Measurements from ENCODE around the gene HOGA1.

The HOGA1 gene

DNA sequence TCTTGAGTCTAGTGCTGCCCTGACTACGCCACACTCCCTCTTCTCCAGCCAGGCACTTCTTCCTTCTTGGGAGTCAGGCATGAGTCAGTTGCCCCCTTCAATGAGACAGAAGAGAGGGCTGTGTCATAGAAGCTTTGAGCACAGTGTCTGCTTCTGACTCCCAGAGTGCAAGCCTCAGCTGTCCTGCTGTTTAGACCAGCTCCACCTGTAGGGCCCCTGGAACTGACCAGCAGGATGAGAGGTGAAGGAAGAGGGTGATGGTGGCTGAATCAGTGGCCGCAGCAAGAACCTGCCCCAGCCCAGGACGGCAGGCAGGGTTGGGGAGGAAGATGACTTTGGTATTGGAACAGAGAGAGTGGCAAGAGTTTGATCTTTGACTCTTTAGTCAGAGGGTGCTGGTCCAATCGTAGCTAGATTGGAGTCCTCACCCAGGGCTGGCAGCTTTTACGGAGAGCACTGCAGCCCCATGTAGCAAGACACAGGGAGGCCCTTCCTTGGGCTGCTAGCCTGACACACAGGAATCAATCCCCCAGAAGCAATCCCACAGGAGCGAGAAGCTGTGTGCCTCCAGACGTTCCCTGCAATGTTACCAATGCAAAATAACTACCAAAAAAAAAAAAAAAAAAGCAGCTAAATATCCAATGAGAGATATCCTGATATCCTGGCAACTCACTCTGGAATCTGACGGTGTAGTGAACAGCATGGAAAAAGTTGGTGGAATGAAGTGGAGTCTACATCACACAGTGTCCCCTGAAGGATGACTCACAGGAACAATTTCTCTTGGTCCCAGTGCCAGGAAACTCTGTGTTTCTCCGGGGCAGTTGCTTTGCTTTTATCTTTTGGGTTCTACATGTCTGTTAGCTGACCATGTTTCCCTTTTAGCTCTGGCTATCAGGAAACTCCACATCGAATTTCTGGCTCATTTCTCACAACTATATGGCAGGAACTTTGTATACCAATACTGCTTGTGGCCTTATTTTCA, 12.2 kb downstream of the HOGA1 start:
- H3K27me3 ChIP-seq (ENCODE audit: insufficient read depth, low read length) = no peaks in the 10 kb centered on the region
- no peaks in the 10 kb centered on the region for H3K36me3 ChIP-seq (ENCODE audit: insufficient read depth, low read length)
- peaks cover 5% of the 10 kb centered on the region for H3K4me1 ChIP-seq (ENCODE audit: insufficient read depth, low read length)
- no peak overlapping the region for H3K4me3 ChIP-seq (ENCODE audit: low read length)
- no peaks in the 10 kb centered on the region for H3K9me3 ChIP-seq (ENCODE audit: low read length)
- H2AFZ ChIP-seq (ENCODE audit: low read depth, low read length) = no peak overlapping the region

- Histone ChIP-seq H3K36me3 (ENCODE audit: insufficient read depth, low read length) (no peaks in the 10 kb centered on the region), H2AFZ (ENCODE audit: low read depth, low read length) (no peak overlapping the region), H3K27me3 (ENCODE audit: insufficient read depth, low read length) (no peaks in the 10 kb centered on the region), H3K9me3 (ENCODE audit: low read length) (no peaks in the 10 kb centered on the region), H3K4me1 (ENCODE audit: insufficient read depth, low read length) (peaks cover 5% of the 10 kb centered on the region), H3K4me3 (ENCODE audit: low read length) (no peak overlapping the region)
Measured at GRCh38 chr10:97597778-97598177, 13.6 kb downstream of the HOGA1 start.

- H2AFZ ChIP-seq (ENCODE audit: low read depth, low read length) = no peak overlapping the region
- H3K27me3 ChIP-seq (ENCODE audit: insufficient read depth, low read length) = no peaks in the 10 kb centered on the region
- no peaks in the 10 kb centered on the region for H3K36me3 ChIP-seq (ENCODE audit: insufficient read depth, low read length)
Measured at GRCh38 chr10:97598407-97599271, 14.4 kb downstream of the HOGA1 start.

GRCh38 chr10:97599272-97599619, 15.1 kb downstream of the HOGA1 start:
- Histone ChIP-seq H2AFZ (ENCODE audit: low read depth, low read length) (no peak overlapping the region), H3K4me3 (ENCODE audit: low read length) (no peak overlapping the region), H3K4me1 (ENCODE audit: insufficient read depth, low read length) (peaks cover 5% of the 10 kb centered on the region), H3K36me3 (ENCODE audit: insufficient read depth, low read length) (no peaks in the 10 kb centered on the region), H3K27me3 (ENCODE audit: insufficient read depth, low read length) (no peaks in the 10 kb centered on the region), H3K9me3 (ENCODE audit: low read length) (no peaks in the 10 kb centered on the region)

More at GRCh38 chr10:97598407-97599271, 14.4 kb downstream of the HOGA1 start:
- H3K9me3 ChIP-seq (ENCODE audit: low read length) = no peaks in the 10 kb centered on the region
- H3K4me1 ChIP-seq (ENCODE audit: insufficient read depth, low read length) = peaks cover 5% of the 10 kb centered on the region
- no peak overlapping the region for H3K4me3 ChIP-seq (ENCODE audit: low read length)

- Histone ChIP-seq H3K36me3 (ENCODE audit: insufficient read depth, low read length) (no peaks in the 10 kb centered on the region), H3K27me3 (ENCODE audit: insufficient read depth, low read length) (no peaks in the 10 kb centered on the region), H3K4me3 (ENCODE audit: low read length) (no peak overlapping the region), H2AFZ (ENCODE audit: low read depth, low read length) (no peak overlapping the region), H3K4me1 (ENCODE audit: insufficient read depth, low read length) (peaks cover 5% of the 10 kb centered on the region), H3K9me3 (ENCODE audit: low read length) (no peaks in the 10 kb centered on the region)
Measured at GRCh38 chr10:97600616-97601015, 16.4 kb downstream of the HOGA1 start.

DNA sequence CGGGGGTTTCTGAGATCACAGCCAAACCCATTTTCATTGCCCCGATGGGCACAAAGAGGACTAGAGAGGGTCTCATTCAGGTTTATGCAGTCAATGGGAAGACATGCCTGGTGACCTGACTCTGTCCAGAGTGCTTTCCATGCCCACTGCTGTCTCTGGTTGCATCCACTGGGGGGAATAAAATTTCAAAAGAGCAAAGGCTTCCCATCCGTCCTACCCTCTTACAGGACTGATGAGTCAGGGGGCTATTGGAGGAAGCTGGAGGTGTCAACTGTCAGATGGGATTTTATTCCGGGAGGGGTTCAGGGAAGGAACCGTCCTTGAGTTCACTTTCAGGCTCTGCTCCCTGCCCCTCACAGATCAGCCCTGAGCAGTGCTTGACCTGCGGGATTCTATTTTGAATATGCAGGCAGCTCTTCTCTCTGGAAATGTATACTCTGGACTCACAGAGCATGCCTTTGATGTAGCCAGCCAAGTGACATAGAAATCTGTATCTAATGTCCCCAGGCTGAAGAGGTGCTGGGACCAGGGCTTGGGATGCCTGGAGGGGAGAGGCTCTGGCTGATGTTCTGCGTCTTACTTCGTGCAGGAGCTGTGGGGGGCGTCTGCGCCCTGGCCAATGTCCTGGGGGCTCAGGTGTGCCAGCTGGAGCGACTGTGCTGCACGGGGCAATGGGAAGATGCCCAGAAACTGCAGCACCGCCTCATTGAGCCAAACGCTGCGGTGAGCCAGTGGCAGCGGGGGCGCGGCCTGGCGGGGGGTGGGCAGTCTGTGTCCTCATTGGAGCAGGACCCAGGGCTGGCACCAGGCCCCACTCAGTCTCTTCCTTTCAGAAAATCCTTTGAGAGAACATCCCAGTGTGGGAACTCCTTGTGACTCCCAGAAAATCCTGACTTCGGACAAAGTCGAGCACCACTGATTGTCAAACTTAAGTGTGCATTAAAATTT, 17.4 kb downstream of the HOGA1 start:
- peaks cover 6% of the 10 kb centered on the region for H3K4me1 ChIP-seq (ENCODE audit: insufficient read depth, low read length)

DNA sequence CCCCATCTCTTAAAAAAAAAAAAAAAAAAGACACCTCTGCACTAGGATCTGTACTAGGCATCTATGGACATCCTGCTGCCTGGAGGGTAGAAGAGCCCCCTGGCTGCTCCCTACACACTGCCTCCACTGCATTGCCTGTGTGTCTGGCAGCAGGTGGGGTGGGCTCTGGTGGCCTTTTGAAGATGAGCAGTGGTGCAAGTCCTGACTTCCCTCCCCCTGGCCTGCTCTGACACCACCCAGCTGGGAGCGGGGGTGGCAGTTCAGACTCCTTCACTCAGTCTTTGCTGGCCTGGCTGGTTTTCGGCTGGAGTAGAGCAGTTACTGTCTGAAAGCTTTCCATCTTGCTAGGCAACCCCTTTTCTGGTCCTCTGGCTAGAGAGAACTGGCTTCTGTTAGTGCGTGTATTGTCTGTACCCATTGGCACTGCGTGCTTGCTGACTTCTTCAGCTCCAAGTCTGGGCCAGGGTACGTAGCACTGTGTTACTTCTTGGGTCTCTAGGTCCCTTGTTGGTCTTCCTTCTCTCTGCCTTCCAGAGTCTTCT, 23.0 kb downstream of the HOGA1 start:
- Histone ChIP-seq H2AFZ (ENCODE audit: low read depth, low read length) (no peak overlapping the region), H3K27me3 (ENCODE audit: insufficient read depth, low read length) (no peaks in the 10 kb centered on the region), H3K9me3 (ENCODE audit: low read length) (no peaks in the 10 kb centered on the region), H3K4me1 (ENCODE audit: insufficient read depth, low read length) (peaks cover 13% of the 10 kb centered on the region), H3K36me3 (ENCODE audit: insufficient read depth, low read length) (no peaks in the 10 kb centered on the region), H3K4me3 (ENCODE audit: low read length) (no peak overlapping the region)

More for the DNA sequence above, 17.4 kb downstream of the HOGA1 start:
- H3K27me3 ChIP-seq (ENCODE audit: insufficient read depth, low read length) = no peaks in the 10 kb centered on the region
- H3K9me3 ChIP-seq (ENCODE audit: low read length) = no peaks in the 10 kb centered on the region
- H3K36me3 ChIP-seq (ENCODE audit: insufficient read depth, low read length) = no peaks in the 10 kb centered on the region
- no peak overlapping the region for H3K4me3 ChIP-seq (ENCODE audit: low read length)
- no peak overlapping the region for H2AFZ ChIP-seq (ENCODE audit: low read depth, low read length)

DNA sequence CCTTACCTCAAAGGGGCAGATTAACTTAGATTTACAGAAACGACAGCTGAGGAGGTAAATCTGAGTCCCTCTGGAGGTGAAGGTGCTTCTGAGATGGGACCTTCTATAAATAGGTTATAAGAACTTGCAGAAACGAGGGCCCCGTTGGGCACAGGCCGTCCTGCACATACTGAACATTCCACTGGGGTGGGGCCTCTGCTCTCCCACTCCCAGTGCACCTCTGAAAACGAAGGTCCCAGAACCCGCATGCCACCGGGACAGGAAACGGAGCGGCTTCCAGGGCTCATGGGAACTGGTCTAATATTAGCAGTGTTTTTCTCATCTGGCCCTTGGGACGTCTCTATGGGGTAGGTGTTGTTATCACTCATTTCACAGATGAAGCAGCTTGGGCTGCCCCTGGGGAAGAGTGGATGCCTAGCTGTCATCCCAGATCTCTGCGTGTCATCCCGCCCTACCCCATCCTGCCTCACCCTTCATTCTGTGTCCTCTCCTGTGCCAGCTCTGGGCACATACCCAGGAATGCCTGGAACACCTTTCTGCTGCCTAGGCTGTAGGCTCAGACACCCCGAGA, 24.9 kb downstream of the HOGA1 start:
- H3K4me3 ChIP-seq (ENCODE audit: low read length) = no peak overlapping the region
- H2AFZ ChIP-seq (ENCODE audit: low read depth, low read length) = no peak overlapping the region

DNA sequence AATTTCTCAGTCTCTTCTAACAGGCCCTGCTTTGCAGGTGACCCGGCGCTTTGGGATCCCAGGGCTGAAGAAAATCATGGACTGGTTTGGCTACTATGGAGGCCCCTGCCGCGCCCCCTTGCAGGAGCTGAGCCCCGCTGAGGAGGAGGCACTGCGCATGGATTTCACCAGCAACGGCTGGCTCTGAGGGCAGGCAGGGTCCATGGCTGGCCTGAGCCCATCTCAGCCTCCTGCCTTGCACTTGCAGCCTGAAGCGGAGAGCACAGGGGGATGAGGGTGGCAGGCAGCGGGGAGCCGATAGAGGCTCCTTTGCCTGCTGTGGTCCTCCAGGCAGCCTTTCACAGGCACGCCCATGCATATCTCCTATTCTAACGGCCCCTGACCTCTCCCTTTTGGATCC, 27.3 kb downstream of the HOGA1 start:
- H3K9me3 ChIP-seq (ENCODE audit: low read length) = no peaks in the 10 kb centered on the region
- H3K4me3 ChIP-seq (ENCODE audit: low read length) = no peak overlapping the region
- no peak overlapping the region for H2AFZ ChIP-seq (ENCODE audit: low read depth, low read length)
- no peaks in the 10 kb centered on the region for H3K27me3 ChIP-seq (ENCODE audit: insufficient read depth, low read length)
- peaks cover 14% of the 10 kb centered on the region for H3K36me3 ChIP-seq (ENCODE audit: insufficient read depth, low read length)
- H3K4me1 ChIP-seq (ENCODE audit: insufficient read depth, low read length) = peaks cover 8% of the 10 kb centered on the region

More for the DNA sequence above, 24.9 kb downstream of the HOGA1 start:
- Histone ChIP-seq H3K36me3 (ENCODE audit: insufficient read depth, low read length) (no peaks in the 10 kb centered on the region), H3K9me3 (ENCODE audit: low read length) (no peaks in the 10 kb centered on the region), H3K4me1 (ENCODE audit: insufficient read depth, low read length) (peaks cover 13% of the 10 kb centered on the region), H3K27me3 (ENCODE audit: insufficient read depth, low read length) (no peaks in the 10 kb centered on the region)

- no peaks in the 10 kb centered on the region for H3K27me3 ChIP-seq (ENCODE audit: insufficient read depth, low read length)
- H3K4me1 ChIP-seq (ENCODE audit: insufficient read depth, low read length) = no peaks in the 10 kb centered on the region
- H3K36me3 ChIP-seq (ENCODE audit: insufficient read depth, low read length) = peaks cover 21% of the 10 kb centered on the region
- H3K4me3 ChIP-seq (ENCODE audit: low read length) = no peak overlapping the region
- H3K9me3 ChIP-seq (ENCODE audit: low read length) = no peaks in the 10 kb centered on the region
- H2AFZ ChIP-seq (ENCODE audit: low read depth, low read length) = no peak overlapping the region
Measured at GRCh38 chr10:97612386-97612785, 28.2 kb downstream of the HOGA1 start.

DNA sequence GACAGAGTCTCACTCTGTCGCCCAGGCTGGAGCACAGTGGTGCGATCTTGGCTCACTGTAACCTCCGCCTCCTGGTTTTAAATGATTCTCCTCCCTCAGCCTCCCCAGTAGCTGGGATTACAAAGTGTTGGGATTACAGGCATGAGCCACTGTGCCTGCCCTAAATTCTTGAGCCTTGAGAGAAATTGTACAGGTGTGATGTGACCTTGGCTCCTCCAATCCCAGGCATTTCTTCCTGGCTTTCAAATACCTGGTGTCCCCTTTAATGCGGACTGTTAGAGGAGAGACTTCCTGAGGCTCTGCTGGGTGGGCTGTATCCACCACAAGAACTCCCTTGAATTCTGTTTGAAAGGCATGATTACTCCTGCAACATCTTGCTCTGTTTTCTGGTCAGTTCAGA, 34.1 kb downstream of the HOGA1 start:
- H3K4me3 ChIP-seq (ENCODE audit: low read length) = no peak overlapping the region
- H3K36me3 ChIP-seq (ENCODE audit: insufficient read depth, low read length) = peaks cover 28% of the 10 kb centered on the region
- H3K4me1 ChIP-seq (ENCODE audit: insufficient read depth, low read length) = no peaks in the 10 kb centered on the region
- no peaks in the 10 kb centered on the region for H3K9me3 ChIP-seq (ENCODE audit: low read length)
- H3K27me3 ChIP-seq (ENCODE audit: insufficient read depth, low read length) = no peaks in the 10 kb centered on the region
- H2AFZ ChIP-seq (ENCODE audit: low read depth, low read length) = no peak overlapping the region

DNA sequence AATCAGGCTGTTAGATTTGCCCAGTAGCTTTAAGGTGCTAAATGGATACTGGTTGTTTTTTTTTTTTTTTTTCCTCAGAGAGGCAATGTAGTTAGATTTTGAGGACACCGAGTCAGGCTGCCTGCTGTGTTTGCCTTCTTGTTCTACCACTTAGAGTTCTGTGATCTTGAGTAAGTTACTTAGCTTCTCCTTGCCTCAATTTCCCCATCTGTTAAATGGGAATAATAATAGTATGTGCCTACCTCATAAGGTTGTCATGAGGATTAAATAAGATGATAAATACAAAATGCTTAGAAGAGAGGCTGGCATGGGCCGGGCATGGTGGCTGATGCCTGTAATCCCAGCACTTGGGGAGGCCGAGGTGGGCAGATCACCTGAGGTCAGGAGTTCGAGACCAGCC, 34.5 kb downstream of the HOGA1 start:
- no peak overlapping the region for H3K4me3 ChIP-seq (ENCODE audit: low read length)
- H3K9me3 ChIP-seq (ENCODE audit: low read length) = no peaks in the 10 kb centered on the region
- H2AFZ ChIP-seq (ENCODE audit: low read depth, low read length) = no peak overlapping the region
- no peaks in the 10 kb centered on the region for H3K27me3 ChIP-seq (ENCODE audit: insufficient read depth, low read length)
- peaks cover 28% of the 10 kb centered on the region for H3K36me3 ChIP-seq (ENCODE audit: insufficient read depth, low read length)
- no peaks in the 10 kb centered on the region for H3K4me1 ChIP-seq (ENCODE audit: insufficient read depth, low read length)

Measured in neuron (in vitro differentiated cells).